ENCODE results near the gene MPDU1. TPM values are rescaled to one million over a fixed set of nuclear protein-coding genes. Genes with fewer than 3 reads are reported as not detected.

Gene MPDU1
- total and polyA plus RNA-seq, 2 of the 13 experiments (the other 11 are each of a cell fraction or from before 2014, with no cell fraction given): 112 to 167 TPM

DNA sequence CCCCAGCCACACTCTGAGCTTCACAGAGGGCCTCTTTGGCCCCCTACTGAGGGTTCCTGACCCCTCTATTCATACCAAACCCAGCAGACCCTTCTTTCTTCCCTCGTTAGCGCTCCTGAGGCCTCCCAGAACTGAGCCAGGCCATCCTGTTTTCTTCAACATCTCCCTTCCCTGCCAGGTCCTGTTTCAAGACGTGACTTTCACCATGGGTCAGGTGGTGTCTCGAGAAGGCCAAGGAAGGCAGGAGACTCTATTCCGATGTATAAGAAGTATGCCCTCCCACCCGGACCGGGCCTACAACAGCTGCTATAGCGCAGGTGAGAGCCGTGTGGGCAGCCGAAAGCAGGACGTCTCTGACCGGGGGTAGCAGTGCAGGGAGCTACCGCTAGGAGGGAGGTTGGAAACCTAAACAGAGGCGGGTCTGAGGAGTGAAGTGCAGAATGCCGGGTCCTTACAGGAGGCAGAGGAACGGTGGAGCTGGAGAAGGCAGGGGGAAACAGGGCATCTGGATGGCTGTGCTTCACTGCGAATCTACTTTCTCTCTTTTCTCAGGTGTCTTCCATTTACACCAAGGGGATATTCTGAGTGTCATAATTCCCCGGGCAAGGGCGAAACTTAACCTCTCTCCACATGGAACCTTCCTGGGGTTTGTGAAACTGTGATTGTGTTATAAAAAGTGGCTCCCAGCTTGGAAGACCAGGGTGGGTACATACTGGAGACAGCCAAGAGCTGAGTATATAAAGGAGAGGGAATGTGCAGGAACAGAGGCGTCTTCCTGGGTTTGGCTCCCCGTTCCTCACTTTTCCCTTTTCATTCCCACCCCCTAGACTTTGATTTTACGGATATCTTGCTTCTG is 23.3 kb upstream of the MPDU1 start (continued):
- TF ChIP-seq ZNF607 (CRISPR knock-in tag; IDR thresholded peaks at IDR 0.05; ENCODE audit: borderline replicate concordance) (no peak), REL (CRISPR knock-in tag; conservative IDR thresholded peaks at IDR 0.05) (no peak), ZNF292 (CRISPR knock-in tag; IDR thresholded peaks at IDR 0.05; ENCODE audit: borderline replicate concordance, low read depth) (no peak), ZNF124 (CRISPR knock-in tag; IDR thresholded peaks at IDR 0.05) (no peak), ZNF207 (IDR thresholded peaks at IDR 0.05; ENCODE audit: borderline replicate concordance) (no peak), ZNF572 (CRISPR knock-in tag; IDR thresholded peaks at IDR 0.05) (0 out of 2 replicates have a peak, but pooled peaks have one; percentile 38), KMT2B (CRISPR knock-in tag; IDR thresholded peaks at IDR 0.05) (peak; percentile 17; the same call in 1 of the 2 replicates), ZNF484 (CRISPR knock-in tag; IDR thresholded peaks at IDR 0.05; ENCODE audit: borderline replicate concordance, low read depth) (no peak), SPEN (CRISPR knock-in tag; IDR thresholded peaks at IDR 0.05; ENCODE audit: low read depth) (0 out of 2 replicates have a peak, but pooled peaks have one; percentile 13), STAG1 (CRISPR knock-in tag; IDR thresholded peaks at IDR 0.05) (peak; percentile 37), ELF3 (CRISPR knock-in tag; IDR thresholded peaks at IDR 0.05) (no peak), SAP130 (CRISPR knock-in tag; IDR thresholded peaks at IDR 0.05; ENCODE audit: low read depth) (peak; percentile 36; the same call in 1 of the 2 replicates), ZNF446 (CRISPR knock-in tag; IDR thresholded peaks at IDR 0.05) (peak; percentile 45; the same call in 1 of the 2 replicates), AHR (CRISPR knock-in tag; IDR thresholded peaks at IDR 0.05) (peak; percentile 71; the same call in 1 of the 2 replicates), ZNF556 (CRISPR knock-in tag; IDR thresholded peaks at IDR 0.05; ENCODE audit: borderline replicate concordance) (no peak), HMGXB4 (CRISPR knock-in tag; IDR thresholded peaks at IDR 0.05; ENCODE audit: borderline replicate concordance in 1 of 2, low read depth in 1 of 2) (peak in 1 of 2 experiments; percentile 70; a peak in 2 of 4 replicates), ZNF143 (CRISPR knock-in tag; IDR thresholded peaks at IDR 0.05) (no peak), RBAK (CRISPR knock-in tag; IDR thresholded peaks at IDR 0.05) (no peak)
- TF ChIP-seq, protein P1, sequence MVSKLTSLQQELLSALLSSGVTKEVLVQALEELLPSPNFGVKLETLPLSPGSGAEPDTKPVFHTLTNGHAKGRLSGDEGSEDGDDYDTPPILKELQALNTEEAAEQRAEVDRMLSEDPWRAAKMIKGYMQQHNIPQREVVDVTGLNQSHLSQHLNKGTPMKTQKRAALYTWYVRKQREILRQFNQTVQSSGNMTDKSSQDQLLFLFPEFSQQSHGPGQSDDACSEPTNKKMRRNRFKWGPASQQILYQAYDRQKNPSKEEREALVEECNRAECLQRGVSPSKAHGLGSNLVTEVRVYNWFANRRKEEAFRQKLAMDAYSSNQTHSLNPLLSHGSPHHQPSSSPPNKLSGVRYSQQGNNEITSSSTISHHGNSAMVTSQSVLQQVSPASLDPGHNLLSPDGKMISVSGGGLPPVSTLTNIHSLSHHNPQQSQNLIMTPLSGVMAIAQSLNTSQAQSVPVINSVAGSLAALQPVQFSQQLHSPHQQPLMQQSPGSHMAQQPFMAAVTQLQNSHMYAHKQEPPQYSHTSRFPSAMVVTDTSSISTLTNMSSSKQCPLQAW (CRISPR knock-in tag; IDR thresholded peaks at IDR 0.05): 0 out of 2 replicates have a peak, but pooled peaks have one; percentile 18
- TF ChIP-seq, protein P2, sequence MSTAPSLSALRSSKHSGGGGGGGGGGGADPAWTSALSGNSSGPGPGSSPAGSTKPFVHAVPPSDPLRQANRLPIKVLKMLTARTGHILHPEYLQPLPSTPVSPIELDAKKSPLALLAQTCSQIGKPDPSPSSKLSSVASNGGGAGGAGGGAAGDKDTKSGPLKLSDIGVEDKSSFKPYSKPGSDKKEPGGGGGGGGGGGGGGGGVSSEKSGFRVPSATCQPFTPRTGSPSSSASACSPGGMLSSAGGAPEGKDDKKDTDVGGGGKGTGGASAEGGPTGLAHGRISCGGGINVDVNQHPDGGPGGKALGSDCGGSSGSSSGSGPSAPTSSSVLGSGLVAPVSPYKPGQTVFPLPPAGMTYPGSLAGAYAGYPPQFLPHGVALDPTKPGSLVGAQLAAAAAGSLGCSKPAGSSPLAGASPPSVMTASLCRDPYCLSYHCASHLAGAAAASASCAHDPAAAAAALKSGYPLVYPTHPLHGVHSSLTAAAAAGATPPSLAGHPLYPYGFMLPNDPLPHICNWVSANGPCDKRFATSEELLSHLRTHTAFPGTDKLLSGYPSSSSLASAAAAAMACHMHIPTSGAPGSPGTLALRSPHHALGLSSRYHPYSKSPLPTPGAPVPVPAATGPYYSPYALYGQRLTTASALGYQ (CRISPR knock-in tag; IDR thresholded peaks at IDR 0.05): peak; percentile 37; the same call in 1 of the 2 replicates
- TF ChIP-seq, protein P3, sequence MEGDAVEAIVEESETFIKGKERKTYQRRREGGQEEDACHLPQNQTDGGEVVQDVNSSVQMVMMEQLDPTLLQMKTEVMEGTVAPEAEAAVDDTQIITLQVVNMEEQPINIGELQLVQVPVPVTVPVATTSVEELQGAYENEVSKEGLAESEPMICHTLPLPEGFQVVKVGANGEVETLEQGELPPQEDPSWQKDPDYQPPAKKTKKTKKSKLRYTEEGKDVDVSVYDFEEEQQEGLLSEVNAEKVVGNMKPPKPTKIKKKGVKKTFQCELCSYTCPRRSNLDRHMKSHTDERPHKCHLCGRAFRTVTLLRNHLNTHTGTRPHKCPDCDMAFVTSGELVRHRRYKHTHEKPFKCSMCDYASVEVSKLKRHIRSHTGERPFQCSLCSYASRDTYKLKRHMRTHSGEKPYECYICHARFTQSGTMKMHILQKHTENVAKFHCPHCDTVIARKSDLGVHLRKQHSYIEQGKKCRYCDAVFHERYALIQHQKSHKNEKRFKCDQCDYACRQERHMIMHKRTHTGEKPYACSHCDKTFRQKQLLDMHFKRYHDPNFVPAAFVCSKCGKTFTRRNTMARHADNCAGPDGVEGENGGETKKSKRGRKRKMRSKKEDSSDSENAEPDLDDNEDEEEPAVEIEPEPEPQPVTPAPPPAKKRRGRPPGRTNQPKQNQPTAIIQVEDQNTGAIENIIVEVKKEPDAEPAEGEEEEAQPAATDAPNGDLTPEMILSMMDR (CRISPR knock-in tag; IDR thresholded peaks at IDR 0.05): peak; percentile 63

All from HepG2 (cell line).